SK-N-MC (cell line): ENCODE data around the gene PWP2.

Source experiments
- DNase-seq: peaks from one replicate; pipeline ENCODE4 v3.0.0-alpha.2; 2011; ENCODE audit warnings: low read depth, low spot score
- H3K27ac ChIP-seq: fragments of 200-600 bp; sonication (generic); 2 replicates; pipeline ENCODE4 v1.5.1; 2016; ENCODE audit warnings: mixed run types
- H3K36me3 ChIP-seq: fragments of 200-600 bp; sonication (generic); 2 replicates; pipeline ENCODE4 v1.6.1; 2017; ENCODE audit warnings: antibody characterized with exemption, low read length, mixed read lengths; ENCODE audit not compliant: insufficient read depth
- H3K4me3 ChIP-seq: fragments of 200-600 bp; sonication (generic); 2 replicates; pipeline ENCODE4 v1.5.1; 2016
- H3K9ac ChIP-seq: fragments of 200-600 bp; sonication (generic); 2 replicates; pipeline ENCODE4 v1.8.0; 2017; ENCODE audit warnings: mixed run types, mixed read lengths; ENCODE audit not compliant: insufficient read length
- H3K9me3 ChIP-seq: fragments of 200-600 bp; sonication (generic); 2 replicates; pipeline ENCODE4 v1.6.1; 2017; ENCODE audit warnings: low read depth, mild to moderate bottlenecking, antibody characterized with exemption, low read length, moderate library complexity, mixed read lengths
- EZH2 ChIP-seq: fragments of 200-600 bp; sonication (generic); IDR thresholded peaks from one replicate; pipeline ENCODE4 v1.6.1; 2017; ENCODE audit warnings: antibody characterized with exemption
- FOXP2 ChIP-seq: optimal IDR thresholded peaks from 2 replicates; pipeline ENCODE3; 2011; ENCODE audit warnings: mild to moderate bottlenecking, moderate library complexity; ENCODE audit not compliant: insufficient read depth; ENCODE audit errors: extremely low read length, control extremely low read depth
- POLR2AphosphoS5 ChIP-seq: IDR thresholded peaks from 2 replicates; pipeline ENCODE4 v1.6.1; 2012; ENCODE audit warnings: mild to moderate bottlenecking, low read depth, low read length, borderline replicate concordance

The PWP2 gene

DNA sequence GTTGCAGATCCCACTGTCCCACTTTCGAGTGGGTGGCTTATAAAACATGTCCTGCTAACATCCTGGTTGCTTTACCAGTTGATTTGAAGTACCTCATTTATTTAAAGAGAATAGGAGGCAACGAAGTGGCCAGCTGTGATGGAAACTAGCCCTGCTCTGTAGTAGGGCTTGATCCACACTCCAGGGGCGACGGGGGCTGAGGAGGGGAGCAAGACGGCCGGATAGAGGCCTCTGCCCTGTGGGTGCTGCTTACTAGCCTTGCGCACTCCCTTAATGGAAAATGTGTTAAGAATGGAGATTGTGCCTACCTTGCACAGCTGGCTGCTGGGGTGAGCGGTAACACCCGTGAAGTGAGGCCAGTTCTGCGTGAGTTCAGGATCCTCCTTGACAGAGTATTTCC, 41.1 kb upstream of the PWP2 start:
- TF ChIP-seq FOXP2: no peak
- TF ChIP-seq POLR2AphosphoS5: no peak
- TF ChIP-seq EZH2: no peak
- H3K4me3 ChIP-seq: no peak overlapping the region
- no peak overlapping the region for H3K9ac ChIP-seq
- H3K36me3 ChIP-seq: peaks cover 15% of the 10 kb centered on the region; the same call in 1 of the 2 replicates
- no peak overlapping the region for H3K27ac ChIP-seq
- DNase-seq: no peak
- no peaks in the 10 kb centered on the region for H3K9me3 ChIP-seq

DNA sequence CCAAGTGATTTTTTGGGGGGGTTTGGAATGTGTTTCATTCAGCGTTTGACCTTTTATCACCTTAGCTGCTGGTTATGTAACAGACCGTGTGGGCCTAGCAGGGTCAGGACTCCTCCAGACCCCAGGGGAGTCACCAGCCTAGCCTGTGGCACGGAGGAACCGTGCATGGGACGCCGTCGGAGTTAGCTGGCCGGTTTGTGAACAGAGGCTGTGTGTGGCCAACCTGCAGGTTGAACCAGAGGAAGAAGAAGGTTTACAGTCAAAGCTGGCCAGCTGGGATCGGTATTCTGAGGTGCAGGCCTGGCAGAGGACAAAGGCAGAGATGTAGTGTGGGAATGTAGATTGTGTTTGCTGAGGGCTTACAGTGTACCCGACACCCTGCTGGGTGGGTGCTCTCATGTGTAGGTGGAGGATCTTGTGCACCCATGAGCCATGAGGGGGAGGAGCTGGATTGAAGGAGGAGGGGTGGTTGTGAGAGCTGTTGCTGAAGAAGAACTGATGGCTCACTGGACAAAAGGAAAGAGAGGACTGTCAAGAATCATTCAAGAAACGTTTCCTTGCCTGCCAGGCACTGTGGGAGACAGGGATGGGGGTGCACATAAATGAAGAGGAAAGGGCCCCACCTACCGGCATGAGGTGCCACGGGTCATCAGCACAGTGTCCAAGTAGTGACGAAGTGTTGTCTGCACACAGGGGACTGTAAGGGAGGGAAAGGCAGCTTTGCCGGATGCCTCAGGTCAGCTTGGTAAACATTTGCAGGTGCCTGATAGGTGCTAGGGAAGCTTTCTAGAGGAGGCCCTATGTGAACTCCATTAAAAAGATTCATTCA, 40.0 kb upstream of the PWP2 start:
- TF ChIP-seq FOXP2 (no peak), EZH2 (no peak), POLR2AphosphoS5 (no peak)
- peaks cover 15% of the 10 kb centered on the region; the same call in 1 of the 2 replicates for H3K36me3 ChIP-seq
- no peak overlapping the region for H3K27ac ChIP-seq

DNA sequence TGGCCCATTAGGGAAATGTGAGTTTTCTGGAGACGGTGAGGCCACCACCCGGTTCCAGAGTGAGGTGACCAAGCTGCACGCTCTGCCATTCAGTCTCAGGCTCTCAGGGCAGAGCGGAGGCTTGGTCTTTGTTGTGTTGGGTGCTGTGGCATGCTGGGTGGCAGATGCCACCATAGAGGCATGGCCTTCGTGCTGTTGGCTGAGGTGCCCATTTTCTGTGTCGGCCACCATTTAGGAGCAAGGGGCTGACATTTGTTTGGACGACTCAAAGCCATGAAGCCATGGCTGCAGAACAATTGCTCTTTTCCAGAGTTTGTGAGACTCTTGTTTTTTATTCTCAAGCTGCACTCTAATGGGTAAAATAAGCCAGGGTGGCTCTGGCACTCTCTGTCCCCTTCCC, 36.8 kb upstream of the PWP2 start:
- H3K4me3 ChIP-seq: no peak overlapping the region
- no peaks in the 10 kb centered on the region for H3K9me3 ChIP-seq
- H3K27ac ChIP-seq: no peak overlapping the region
- DNase-seq: no peak
- TF ChIP-seq POLR2AphosphoS5 (no peak), FOXP2 (no peak), EZH2 (no peak)
- H3K36me3 ChIP-seq: peaks cover 13% of the 10 kb centered on the region; the same call in 1 of the 2 replicates
- no peak overlapping the region for H3K9ac ChIP-seq

More for the DNA sequence above, 40.0 kb upstream of the PWP2 start:
- Histone ChIP-seq H3K4me3 (no peak overlapping the region), H3K9ac (no peak overlapping the region), H3K9me3 (no peaks in the 10 kb centered on the region)
- DNase-seq: no peak

DNA sequence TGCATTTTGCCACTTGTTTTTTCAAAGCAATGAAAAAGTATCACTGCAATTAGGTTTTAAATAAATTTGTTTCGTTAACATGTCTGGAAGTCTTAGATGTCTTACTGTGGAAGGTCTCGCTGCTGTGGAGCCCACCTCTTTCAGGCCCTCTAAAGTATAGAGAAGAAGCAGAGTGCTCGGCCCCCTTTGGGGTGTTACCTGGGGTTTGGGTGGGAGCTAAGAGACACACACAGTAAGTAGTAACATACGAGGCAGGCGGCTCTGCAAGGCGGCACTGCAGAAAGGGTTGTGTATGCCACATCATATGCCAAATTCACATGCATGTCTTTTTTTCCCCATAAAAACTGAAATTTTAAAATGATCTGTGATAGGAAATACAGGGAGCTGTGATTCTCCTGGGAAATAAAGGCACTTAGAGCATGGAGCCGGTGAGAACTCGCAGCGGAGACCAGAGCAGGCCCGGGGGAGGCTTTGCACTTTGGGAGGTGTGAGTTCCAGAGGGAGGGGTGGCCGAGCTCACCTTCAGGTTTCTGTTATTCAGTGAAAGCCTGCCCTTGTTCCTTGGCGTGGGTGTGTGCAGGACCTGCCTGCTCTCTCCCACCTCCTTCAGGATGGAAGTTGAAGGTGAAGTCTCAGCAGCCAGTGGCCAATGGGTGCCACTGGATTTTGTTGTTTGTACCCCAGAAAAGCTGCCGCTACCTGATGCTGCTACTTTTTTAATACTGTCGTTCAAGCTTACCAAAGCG, 35.7 kb upstream of the PWP2 start:
- Histone ChIP-seq H3K27ac (no peak overlapping the region), H3K4me3 (no peak overlapping the region), H3K36me3 (peaks cover 21% of the 10 kb centered on the region; the same call in 1 of the 2 replicates), H3K9ac (no peak overlapping the region), H3K9me3 (no peaks in the 10 kb centered on the region)
- DNase-seq: no peak
- TF ChIP-seq FOXP2 (no peak), POLR2AphosphoS5 (no peak), EZH2 (no peak)

DNA sequence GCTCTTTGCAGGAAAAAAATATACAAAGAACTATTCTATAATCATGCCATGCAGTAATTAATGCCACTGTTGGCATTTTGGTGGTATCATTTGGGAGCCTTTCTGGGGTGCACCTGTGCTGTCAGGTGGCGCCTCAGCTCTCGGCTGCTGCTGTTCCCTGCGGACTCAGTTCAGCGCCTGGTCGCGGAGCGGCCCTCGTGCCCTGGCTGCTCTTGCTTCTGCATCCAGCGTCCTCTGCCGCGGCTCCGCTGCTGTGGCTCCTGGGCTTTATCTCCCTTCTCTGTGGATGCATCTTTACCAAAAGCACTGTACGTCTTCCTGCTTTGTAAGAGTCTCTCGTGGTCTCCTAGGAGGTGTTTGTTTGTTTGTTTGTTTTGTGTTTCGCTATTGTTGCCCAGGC, 35.1 kb upstream of the PWP2 start:
- Histone ChIP-seq H3K4me3 (no peak overlapping the region), H3K9ac (no peak overlapping the region), H3K9me3 (no peaks in the 10 kb centered on the region), H3K27ac (no peak overlapping the region), H3K36me3 (peaks cover 22% of the 10 kb centered on the region; the same call in 1 of the 2 replicates)
- DNase-seq: no peak
- TF ChIP-seq FOXP2 (no peak), POLR2AphosphoS5 (no peak), EZH2 (no peak)

DNA sequence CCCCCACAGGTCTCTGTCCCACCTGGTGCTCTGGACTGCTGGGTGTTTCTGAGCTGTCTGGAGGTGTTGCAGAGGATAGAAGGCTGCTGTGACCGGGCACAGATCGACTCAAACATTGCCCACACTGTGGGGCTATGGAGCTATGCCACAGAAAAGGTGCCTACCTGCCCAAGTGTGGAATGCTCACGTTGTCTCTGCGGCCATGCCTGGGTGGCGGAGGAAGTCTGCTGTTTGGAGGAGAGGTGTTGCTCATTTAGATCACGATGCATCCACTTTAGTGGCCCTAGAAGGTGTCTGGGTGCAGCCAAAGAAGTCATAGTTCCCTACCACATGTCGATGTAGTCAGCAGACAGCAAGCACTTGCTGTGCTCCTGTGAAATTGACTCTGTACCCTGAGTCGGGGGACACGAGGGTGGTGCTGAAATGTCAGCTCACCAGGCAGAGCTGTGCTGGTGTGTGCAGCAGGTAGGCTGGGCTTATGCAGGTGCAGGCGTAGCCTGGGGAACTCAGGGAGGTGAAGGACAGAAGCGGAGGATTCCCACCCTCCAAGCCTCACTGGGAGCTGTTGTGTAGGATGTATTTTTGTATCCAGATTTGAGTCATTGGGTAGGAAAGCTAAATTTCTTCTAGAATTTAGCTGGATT, 32.8 kb upstream of the PWP2 start:
- Histone ChIP-seq H3K27ac (no peak overlapping the region), H3K4me3 (no peak overlapping the region), H3K36me3 (peaks cover 27% of the 10 kb centered on the region; the same call in 1 of the 2 replicates), H3K9me3 (no peaks in the 10 kb centered on the region), H3K9ac (no peak overlapping the region)
- TF ChIP-seq EZH2 (no peak), FOXP2 (no peak), POLR2AphosphoS5 (no peak)
- DNase-seq: no peak

DNA sequence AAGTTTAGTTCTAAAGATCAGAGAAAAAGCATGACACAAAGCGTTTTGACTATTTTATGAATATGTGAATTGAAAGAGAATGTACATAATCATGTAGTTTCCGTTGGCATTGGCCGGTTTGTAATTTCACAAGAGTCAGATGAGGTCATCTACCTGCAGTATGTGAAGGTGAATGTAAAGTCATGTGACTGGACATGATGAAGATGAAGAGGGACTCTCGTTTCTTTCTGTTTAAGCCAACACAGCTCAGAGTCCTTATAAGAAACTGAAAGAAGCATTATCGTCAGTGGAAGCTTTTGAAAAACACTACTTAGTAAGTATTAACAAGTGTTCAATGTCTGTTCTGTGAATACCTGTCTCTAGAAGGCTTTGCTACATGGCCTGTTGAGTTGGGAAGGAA, 30.9 kb upstream of the PWP2 start:
- DNase-seq: no peak
- Histone ChIP-seq H3K36me3 (peaks cover 31% of the 10 kb centered on the region; the same call in 1 of the 2 replicates), H3K4me3 (no peak overlapping the region), H3K27ac (no peak overlapping the region), H3K9me3 (no peaks in the 10 kb centered on the region), H3K9ac (no peak overlapping the region)
- TF ChIP-seq FOXP2 (no peak), EZH2 (no peak), POLR2AphosphoS5 (no peak)
